NCI-H146 treated with DMSO at 0.1 percent for 48 hours (cell line): Measurements from ENCODE around the gene ZC3H12D.
"Not testable (repeated sequence)": the region's sequence is repeated elsewhere in the genome, so short reads cannot be mapped to it uniquely, and the experiment has no call there.

ENCODE experiments used
- DNase-seq: peaks from one replicate; lab custom pipeline; 2025; ENCODE audit not compliant: unreplicated experiment; lab: John Stamatoyannopoulos, UW

ZC3H12D gene

DNA sequence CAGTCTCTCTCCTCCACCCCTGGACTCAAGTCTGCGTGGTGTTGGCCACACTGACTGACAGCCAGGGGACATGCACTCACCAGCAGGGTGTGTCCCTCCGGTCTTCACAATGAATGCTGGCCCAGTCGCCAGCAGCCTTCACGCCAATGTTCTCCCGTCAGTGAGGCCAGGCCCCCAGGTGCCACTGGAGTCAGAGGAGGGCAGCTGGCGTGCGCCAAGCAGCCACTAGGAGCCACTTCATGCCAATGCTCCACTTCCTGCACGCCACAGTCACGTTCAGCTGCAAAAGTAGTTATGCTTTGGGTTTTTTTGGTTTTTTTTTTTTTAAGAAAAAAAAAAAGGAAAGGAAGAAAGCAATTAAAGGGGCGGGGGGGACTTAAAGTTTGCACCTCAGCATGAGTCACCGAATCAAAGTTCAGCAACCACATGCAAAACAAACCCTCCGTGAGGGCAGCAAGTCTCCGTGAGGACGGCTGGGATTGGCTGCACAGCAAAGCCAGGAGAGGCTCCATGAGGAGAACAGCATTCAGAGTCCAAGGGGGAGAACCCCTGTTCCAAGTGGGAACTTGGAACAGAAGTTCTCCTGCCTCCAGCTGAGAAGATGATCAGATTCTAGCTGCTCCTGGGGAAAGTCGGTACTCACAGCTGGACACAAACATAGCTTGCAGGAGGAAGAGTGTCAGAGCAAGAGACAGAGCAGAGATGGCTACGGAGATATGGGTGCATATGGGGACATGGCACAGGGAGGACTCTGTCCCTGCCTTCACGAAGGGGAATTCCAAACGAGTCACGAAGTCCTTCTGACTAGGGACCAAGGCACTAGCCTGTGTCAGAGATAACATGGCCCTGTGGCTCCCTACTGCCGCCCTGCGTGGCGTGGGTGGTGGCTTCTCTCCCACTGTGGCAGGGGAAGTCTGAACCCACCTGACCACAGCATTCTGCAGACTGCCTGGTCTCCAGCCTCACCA lies at the start of gene ZC3H12D:
ZC3H12D (minus strand) TSS at position 282 of the 968 bp plus-strand sequence. CDS start 10,471 bp downstream, outside the sequence.
- peak; percentile 46 for DNase-seq

GRCh38 chr6:149529650-149530049 lies 44.8 kb upstream of the ZC3H12D start:
- no peak for DNase-seq

- DNase-seq = no peak
Measured at GRCh38 chr6:149515494-149515893, 30.7 kb upstream of the ZC3H12D start.

DNA sequence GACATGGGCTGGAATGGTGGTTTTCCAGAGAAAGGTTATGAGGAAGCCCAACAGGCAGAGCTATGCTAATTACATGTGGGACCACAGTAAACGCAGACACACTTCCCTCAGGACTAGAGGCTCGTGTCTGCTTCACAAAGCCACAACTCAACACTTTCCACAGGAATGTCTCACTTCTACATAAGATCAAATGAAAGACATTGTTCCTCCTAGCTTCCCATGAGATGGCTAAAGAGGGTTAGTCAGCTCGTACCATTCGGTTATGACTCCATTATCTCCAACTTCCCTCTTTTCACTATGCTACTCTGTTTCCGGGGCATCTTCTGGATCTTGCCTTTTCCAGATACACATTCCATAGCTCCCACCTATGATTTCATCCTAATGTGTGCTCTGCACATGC lies 29.1 kb upstream of the ZC3H12D start:
- DNase-seq = no peak

DNA sequence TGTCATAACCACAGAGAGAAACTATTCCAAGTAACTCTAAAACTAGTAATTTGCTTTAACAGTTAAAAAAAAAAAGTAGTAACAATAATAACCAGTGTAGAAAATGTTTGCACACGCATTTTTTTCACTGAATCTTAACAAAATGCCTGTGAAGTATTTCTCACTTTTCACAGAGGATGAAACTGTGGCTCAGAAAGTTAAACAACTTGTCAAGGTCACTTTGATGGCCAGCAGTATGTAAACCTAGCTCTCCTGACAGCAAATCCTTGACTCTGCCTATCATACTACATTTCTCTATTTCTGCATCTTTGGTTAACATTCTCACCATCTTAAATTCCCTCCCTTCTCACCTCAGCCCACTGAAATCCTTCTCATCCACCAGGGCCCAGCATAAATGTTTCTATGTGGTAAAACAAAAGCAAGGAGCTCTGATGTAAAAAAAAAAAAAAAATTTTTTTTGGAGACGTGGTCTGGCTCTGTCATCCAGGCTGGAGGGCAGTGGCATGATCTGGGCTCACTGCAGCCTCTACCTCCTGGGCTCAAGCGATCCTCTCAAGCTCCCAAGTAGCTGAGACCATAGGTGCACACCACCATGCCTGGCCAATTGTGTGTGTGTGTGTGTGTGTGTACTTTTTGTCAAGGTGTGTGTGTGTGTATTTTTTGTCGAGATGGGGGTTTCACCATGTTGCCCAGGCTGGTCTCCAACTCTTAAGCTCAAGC lies 26.1 kb upstream of the ZC3H12D start:
- DNase-seq = no peak

- DNase-seq = no peak
Measured at GRCh38 chr6:149508485-149508884, 23.7 kb upstream of the ZC3H12D start.

DNA sequence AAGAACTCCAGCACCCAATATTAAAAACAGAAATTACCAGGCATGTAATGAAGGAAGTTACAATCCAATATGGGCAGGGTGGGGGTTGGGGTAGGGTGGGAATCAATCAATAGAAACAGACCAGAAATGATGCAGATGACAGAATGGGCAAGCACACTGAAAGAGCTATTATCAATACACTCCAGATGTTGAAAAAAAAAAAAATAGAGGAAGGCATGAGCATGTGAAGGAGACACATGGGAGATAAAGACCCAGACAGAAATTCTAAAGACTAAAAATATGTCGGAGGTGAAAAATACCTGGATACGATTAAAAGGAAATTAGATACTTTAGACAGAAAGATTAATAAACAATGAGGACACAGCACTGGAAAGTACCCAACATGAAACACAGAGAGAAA lies 19.1 kb upstream of the ZC3H12D start:
- DNase-seq = no peak

GRCh38 chr6:149503276-149503675 lies 18.5 kb upstream of the ZC3H12D start:
- DNase-seq = no peak

- no peak for DNase-seq
Measured at GRCh38 chr6:149501768-149502167, 17.0 kb upstream of the ZC3H12D start.

- no peak for DNase-seq
Measured at GRCh38 chr6:149501201-149501600, 16.4 kb upstream of the ZC3H12D start.

- DNase-seq = no peak
Measured at GRCh38 chr6:149500096-149500495, 15.3 kb upstream of the ZC3H12D start.

DNA sequence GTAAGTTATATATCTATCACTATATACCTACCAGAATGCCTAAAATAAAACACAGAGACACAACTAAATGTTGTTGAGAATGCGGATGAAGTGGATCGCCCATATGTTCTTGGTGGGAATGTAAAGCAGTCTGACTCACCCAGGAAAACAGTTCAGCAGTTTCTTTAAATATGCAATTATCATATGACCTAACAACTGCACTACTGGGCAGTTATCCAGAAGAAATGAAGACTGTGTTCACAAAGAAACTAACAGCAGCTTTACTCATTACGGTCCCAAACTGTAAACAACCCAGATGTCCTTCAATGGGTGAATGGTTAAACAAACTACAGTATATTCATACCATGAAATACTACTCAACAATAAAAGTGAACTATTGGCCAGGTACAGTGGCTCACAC lies 14.3 kb upstream of the ZC3H12D start:
- DNase-seq = no peak

- no peak for DNase-seq
Measured at GRCh38 chr6:149497365-149497764, 12.6 kb upstream of the ZC3H12D start.

- DNase-seq = not testable (repeated sequence)
Measured at GRCh38 chr6:149496597-149496996, 11.8 kb upstream of the ZC3H12D start.

DNA sequence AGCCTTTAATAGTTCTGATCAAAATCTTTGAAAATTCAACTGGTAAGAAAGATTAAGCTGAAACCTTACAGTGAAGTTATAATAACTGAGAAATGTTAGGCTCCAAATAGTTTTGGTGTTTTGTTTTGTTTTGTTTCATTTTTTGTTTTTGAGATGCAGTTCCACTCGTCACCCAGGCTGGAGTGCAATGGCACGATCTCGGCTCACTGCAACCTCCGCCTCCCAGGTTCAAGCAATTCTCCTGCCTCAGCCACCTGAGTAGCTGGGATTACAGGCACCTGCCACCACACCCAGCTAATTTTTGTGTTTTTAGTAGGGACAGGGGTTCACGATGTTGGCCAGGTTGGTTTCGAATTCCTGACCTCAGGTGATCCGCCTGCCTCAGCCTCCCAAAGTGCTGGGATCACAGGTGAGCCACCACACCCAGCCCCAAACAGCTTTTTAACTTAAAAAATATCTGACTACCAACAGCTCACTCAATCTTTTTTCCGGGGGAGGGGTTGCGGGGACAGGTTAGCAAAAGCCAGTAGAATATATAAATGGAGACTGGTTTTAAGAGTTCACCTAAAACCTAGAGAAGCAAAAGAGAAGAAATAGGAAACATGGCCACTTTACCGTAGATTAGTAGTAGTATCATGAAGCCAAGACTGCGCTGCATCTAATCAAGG lies 10.7 kb upstream of the ZC3H12D start:
- not testable (repeated sequence) for DNase-seq

DNA sequence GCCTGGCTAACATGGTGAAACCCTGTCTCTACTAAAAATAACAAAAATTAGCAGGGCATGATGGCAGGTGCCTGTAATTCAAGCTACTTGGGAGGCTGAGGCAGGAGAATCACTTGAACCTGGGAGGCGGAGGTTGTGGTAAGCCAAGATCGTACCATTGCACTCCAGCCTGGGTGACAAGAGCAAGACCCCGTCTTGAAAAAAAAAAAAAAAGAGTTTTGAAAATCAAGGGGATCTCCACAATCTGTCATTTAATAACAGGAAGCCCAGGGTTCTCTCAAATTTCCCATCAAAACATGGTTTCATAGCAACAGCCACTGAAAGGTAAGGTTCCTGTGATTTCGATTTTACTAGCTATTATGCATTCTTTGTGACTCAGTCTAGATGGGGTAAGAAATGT lies 10.0 kb upstream of the ZC3H12D start:
- not testable (repeated sequence) for DNase-seq

GRCh38 chr6:149493761-149494320 lies 9.0 kb upstream of the ZC3H12D start:
- no peak for DNase-seq

- DNase-seq = no peak
Measured at GRCh38 chr6:149492798-149493343, 8.1 kb upstream of the ZC3H12D start.

DNA sequence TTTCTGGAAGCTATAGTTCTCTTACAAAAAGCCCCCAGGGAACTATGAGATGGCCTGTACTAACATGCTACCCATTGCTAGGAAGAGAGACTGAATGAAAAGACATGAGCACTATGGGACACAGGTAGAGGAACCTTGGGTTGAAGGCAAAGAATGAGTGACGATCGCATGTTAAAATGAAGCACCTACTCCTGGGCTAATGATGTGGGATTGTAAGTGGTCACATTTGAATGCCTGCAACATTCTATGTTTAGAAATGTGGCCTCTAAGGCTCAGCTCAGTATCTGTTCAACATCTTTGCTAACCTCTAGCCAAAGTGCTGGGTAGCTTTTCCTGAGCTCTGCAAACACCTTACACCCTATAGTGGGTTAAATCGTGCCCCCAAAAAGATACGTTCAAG lies 5.2 kb upstream of the ZC3H12D start:
- no peak for DNase-seq

DNA sequence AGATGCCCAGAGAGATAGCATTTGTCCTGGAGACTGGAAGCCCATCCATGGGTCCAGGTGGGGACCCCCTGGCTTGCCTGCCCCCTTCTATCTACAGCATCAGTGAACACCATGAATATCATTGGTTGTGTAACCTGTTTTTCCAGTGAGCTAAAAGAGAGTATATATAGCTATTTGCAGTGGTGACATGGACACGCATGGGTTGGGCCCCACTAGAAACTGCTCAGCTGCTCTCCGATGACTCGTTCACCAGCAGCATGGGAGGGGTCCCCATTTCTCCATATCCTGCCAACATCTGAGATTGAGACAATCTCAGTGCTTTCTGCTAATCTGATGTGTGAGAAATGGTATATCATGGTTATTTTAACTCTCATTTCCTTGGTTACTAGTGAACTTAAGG lies 4.0 kb upstream of the ZC3H12D start:
- no peak for DNase-seq

DNA sequence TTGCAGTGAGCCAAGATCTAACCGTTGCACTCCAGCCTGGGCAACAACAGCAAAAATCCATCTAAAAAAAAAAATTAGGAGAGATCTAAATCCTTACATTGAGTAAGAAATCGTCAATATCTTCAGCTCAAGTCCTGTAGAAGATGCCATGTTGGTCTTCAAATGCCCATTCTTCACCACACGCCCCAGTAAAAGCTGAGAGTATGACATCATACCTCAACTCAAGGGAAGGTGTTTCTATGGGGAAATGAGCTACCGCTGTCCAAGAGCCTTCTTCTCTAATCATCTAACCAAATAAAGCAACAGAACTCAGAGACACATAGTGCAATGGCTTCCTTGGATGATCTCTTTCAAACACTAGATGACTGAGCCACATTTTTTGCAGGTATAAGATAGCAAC lies 2.5 kb upstream of the ZC3H12D start:
- no peak for DNase-seq
